DND-41 (cell line): Measurements from ENCODE around the gene CLEC4E.

Experiments used
- ATAC-seq: fragments of 200-7000 bp; cut with Tn5 transposase; 3 replicates; pipeline ENCODE4 v1.9.1; 2021; ENCODE audit warnings: low read depth; ENCODE audit not compliant: insufficient read depth
- DNase-seq: peaks from one replicate; pipeline ENCODE4 v3.0.0-alpha.2; 2020
- H2AFZ ChIP-seq: 2 replicates; pipeline ENCODE4 v1.6.0; 2012; ENCODE audit warnings: low read depth, low read length
- H3K27ac ChIP-seq: 2 replicates; pipeline ENCODE4 v1.5.1; 2012; ENCODE audit warnings: low read length, inconsistent platforms
- H3K27me3 ChIP-seq: fragments of 200-600 bp; sonication (generic); 2 replicates; pipeline ENCODE4 v1.6.0; 2012; ENCODE audit warnings: low read length, mild to moderate bottlenecking, inconsistent platforms; ENCODE audit not compliant: insufficient read depth, poor library complexity
- H3K36me3 ChIP-seq: 2 replicates; pipeline ENCODE4 v1.5.1; 2012; ENCODE audit warnings: low read length, inconsistent platforms; ENCODE audit not compliant: insufficient read depth
- H3K4me1 ChIP-seq: 2 replicates; pipeline ENCODE4 v1.5.1; 2012; ENCODE audit warnings: mild to moderate bottlenecking, low read length; ENCODE audit not compliant: insufficient read depth
- H3K4me2 ChIP-seq: 2 replicates; pipeline ENCODE4 v1.6.0; 2012; ENCODE audit warnings: mild to moderate bottlenecking, moderate library complexity, low read length, inconsistent platforms; ENCODE audit not compliant: insufficient read depth
- H3K4me3 ChIP-seq, 2 experiments: fragments of 200-600 bp in 1 of 2; shearing (Covaris generic) in 1 of 2; 2 replicates each; pipeline ENCODE4 v1.5.1; 2012 to 2016; ENCODE audit warnings: inconsistent platforms in 2 of 2, low read length in 2 of 2, mild to moderate bottlenecking in 2 of 2, low read depth in 1 of 2, moderate library complexity in 1 of 2
- H3K79me2 ChIP-seq: 2 replicates; pipeline ENCODE4 v1.6.0; 2012; ENCODE audit warnings: low read length, inconsistent platforms; ENCODE audit not compliant: insufficient read depth
- H3K9ac ChIP-seq: 2 replicates; pipeline ENCODE4 v1.6.0; 2012; ENCODE audit warnings: low read depth, mild to moderate bottlenecking, inconsistent platforms, low read length, moderate library complexity
- H3K9me3 ChIP-seq: 2 replicates; pipeline ENCODE4 v1.5.1; 2012; ENCODE audit warnings: low read length, moderate library complexity, mild to moderate bottlenecking, inconsistent platforms; ENCODE audit not compliant: insufficient read depth, severe bottlenecking
- H4K20me1 ChIP-seq: 2 replicates; pipeline ENCODE4 v1.6.0; 2012; ENCODE audit warnings: low read length; ENCODE audit not compliant: insufficient read depth
- EZH2 ChIP-seq: IDR thresholded peaks from 3 replicates; pipeline ENCODE4 v1.6.1; 2012; ENCODE audit warnings: borderline replicate concordance, low read depth, mild to moderate bottlenecking, moderate library complexity, low read length, inconsistent platforms; ENCODE audit not compliant: severe bottlenecking
- TF ChIP-seq, protein P1 (sequence below): IDR thresholded peaks from 2 replicates; pipeline ENCODE4 v1.5.1; 2012; ENCODE audit warnings: borderline replicate concordance, low read length, moderate library complexity, mild to moderate bottlenecking; ENCODE audit not compliant: poor library complexity, severe bottlenecking; ENCODE audit errors: extremely low read depth

Gene CLEC4E

DNA sequence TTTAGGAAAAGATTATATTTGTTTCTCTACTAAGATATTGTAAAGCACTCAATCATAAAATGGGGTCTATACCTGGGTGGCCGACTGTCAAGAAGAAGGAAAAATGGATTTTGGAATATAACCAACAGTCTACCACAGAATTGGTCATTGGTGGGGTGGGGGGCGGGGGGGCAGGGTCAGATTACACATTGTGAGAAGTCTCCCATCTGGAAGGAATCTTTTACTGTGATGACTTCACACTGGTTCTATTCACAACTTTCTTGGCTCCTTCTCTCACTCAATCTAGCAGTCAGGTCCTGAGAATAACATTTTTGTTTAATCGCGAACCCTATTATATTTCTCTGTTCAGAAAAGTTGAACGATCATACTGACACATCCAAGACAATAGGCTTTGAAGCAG lies 8.7 kb upstream of the CLEC4E start:
- Histone ChIP-seq H3K79me2 (no peaks in the 10 kb centered on the region), H3K4me2 (no peak overlapping the region), H3K4me1 (no peaks in the 10 kb centered on the region), H2AFZ (no peak overlapping the region), H3K9me3 (no peaks in the 10 kb centered on the region), H3K27ac (no peak overlapping the region), H3K4me3 (no peak overlapping the region), H3K9ac (no peak overlapping the region), H4K20me1 (no peaks in the 10 kb centered on the region), H3K36me3 (no peaks in the 10 kb centered on the region), H3K27me3 (peaks cover 4% of the 10 kb centered on the region)
- TF ChIP-seq, protein P1, sequence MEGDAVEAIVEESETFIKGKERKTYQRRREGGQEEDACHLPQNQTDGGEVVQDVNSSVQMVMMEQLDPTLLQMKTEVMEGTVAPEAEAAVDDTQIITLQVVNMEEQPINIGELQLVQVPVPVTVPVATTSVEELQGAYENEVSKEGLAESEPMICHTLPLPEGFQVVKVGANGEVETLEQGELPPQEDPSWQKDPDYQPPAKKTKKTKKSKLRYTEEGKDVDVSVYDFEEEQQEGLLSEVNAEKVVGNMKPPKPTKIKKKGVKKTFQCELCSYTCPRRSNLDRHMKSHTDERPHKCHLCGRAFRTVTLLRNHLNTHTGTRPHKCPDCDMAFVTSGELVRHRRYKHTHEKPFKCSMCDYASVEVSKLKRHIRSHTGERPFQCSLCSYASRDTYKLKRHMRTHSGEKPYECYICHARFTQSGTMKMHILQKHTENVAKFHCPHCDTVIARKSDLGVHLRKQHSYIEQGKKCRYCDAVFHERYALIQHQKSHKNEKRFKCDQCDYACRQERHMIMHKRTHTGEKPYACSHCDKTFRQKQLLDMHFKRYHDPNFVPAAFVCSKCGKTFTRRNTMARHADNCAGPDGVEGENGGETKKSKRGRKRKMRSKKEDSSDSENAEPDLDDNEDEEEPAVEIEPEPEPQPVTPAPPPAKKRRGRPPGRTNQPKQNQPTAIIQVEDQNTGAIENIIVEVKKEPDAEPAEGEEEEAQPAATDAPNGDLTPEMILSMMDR = no peak
- TF ChIP-seq EZH2 = no peak
- ATAC-seq (no peak), DNase-seq (no peak)

DNA sequence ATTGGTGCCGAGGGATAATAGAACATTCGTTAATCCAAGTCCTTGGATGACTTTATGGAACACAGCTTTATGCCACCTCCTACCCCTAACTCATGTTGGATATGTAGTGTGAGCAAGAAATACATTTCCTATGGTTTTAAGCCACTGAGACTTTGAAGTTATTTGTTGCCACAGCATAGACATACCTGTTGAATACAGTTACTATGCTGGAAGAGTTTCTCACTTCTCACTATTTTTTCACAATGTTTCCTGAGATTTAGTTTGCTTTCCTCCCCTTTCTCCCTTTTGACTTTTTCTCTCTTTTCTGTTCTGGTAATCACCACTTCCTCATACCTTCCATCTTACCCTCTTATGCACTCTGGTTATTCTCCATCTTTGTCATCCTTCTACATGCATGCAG lies 7.5 kb upstream of the CLEC4E start:
- Histone ChIP-seq H3K36me3 (no peaks in the 10 kb centered on the region), H3K27me3 (peaks cover 4% of the 10 kb centered on the region), H3K9me3 (no peaks in the 10 kb centered on the region), H2AFZ (no peak overlapping the region), H3K79me2 (no peaks in the 10 kb centered on the region), H4K20me1 (no peaks in the 10 kb centered on the region), H3K4me2 (no peak overlapping the region), H3K4me3 (no peak overlapping the region), H3K27ac (no peak overlapping the region), H3K4me1 (no peaks in the 10 kb centered on the region), H3K9ac (no peak overlapping the region)
- DNase-seq = no peak
- ATAC-seq = no peak
- no peak for TF ChIP-seq EZH2
- TF ChIP-seq, protein P1 = no peak

DNA sequence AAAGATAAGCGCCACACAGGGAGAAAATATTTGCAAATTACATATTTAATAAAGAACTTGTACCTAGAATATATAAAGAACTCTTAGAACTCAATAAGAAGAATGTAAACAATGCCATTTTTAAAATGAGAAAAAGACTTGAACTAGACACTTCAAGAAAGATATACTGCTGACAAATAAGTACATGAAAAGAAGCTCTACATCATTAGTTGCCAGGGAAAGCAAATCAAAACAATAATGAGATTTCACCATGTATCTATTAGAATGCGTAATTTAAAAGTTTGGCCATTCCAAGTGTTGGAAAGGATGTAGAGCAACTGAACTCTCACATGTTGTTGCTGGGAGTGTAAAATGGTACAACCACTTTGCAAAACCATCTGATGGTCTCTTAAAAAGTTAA lies 6.9 kb upstream of the CLEC4E start:
- no peak for ATAC-seq
- TF ChIP-seq, protein P1 = no peak
- Histone ChIP-seq H3K4me2 (no peak overlapping the region), H2AFZ (no peak overlapping the region), H3K27me3 (peaks cover 4% of the 10 kb centered on the region), H3K9me3 (no peaks in the 10 kb centered on the region), H3K36me3 (no peaks in the 10 kb centered on the region), H3K9ac (no peak overlapping the region), H3K4me1 (no peaks in the 10 kb centered on the region), H4K20me1 (no peaks in the 10 kb centered on the region), H3K79me2 (no peaks in the 10 kb centered on the region), H3K27ac (no peak overlapping the region), H3K4me3 (no peak overlapping the region)
- no peak for DNase-seq

DNA sequence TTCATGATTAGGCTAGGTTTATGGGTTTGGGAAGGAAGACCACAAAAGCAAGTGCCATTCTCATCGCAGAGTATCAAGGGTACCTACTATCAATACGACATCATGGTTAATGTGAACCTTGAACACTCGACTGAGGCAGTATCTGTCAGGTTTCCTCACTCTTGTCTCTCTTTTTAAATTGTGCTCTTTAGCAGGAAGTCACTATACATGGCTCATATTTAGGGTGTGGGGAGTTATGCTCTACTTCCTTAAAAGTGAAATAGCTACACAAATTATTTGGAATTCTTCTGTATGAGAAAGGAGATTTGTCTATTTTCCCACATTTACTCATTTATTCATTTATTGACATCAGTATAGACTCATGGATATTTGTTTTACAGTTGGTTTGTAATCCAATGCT lies 5.9 kb upstream of the CLEC4E start:
- no peak overlapping the region for H3K9ac ChIP-seq
- H3K36me3 ChIP-seq = no peaks in the 10 kb centered on the region
- no peak overlapping the region for H2AFZ ChIP-seq
- no peak overlapping the region for H3K4me3 ChIP-seq
- no peak for ATAC-seq
- H3K4me2 ChIP-seq = no peak overlapping the region
- H3K4me1 ChIP-seq = no peaks in the 10 kb centered on the region
- TF ChIP-seq EZH2 = no peak
- TF ChIP-seq, protein P1 = no peak
- H3K27ac ChIP-seq = no peak overlapping the region
- no peaks in the 10 kb centered on the region for H3K79me2 ChIP-seq
- peaks cover 4% of the 10 kb centered on the region for H3K27me3 ChIP-seq
- H3K9me3 ChIP-seq = no peaks in the 10 kb centered on the region
- no peak for DNase-seq
- no peaks in the 10 kb centered on the region for H4K20me1 ChIP-seq
